DMS79 treated with DMSO at 0.1 percent for 48 hours (cell line): ENCODE measurements around the gene AFP.

Experiments
- DNase-seq: peaks from one replicate; lab custom pipeline; 2025; lab: John Stamatoyannopoulos, UW

The AFP gene

GRCh38 chr4:73438582-73439215 is 2.7 kb downstream of the AFP start:
- DNase-seq: no peak

- DNase-seq: no peak
Observed at GRCh38 chr4:73439445-73439844, 3.4 kb downstream of the AFP start.

- DNase-seq: no peak
Observed at GRCh38 chr4:73439991-73440390, 4.0 kb downstream of the AFP start.

GRCh38 chr4:73440653-73441052 is 4.6 kb downstream of the AFP start:
- DNase-seq: no peak

GRCh38 chr4:73442275-73442674 is 6.3 kb downstream of the AFP start:
- DNase-seq: no peak

- no peak for DNase-seq
Observed at GRCh38 chr4:73443224-73443623, 7.2 kb downstream of the AFP start.

DNA sequence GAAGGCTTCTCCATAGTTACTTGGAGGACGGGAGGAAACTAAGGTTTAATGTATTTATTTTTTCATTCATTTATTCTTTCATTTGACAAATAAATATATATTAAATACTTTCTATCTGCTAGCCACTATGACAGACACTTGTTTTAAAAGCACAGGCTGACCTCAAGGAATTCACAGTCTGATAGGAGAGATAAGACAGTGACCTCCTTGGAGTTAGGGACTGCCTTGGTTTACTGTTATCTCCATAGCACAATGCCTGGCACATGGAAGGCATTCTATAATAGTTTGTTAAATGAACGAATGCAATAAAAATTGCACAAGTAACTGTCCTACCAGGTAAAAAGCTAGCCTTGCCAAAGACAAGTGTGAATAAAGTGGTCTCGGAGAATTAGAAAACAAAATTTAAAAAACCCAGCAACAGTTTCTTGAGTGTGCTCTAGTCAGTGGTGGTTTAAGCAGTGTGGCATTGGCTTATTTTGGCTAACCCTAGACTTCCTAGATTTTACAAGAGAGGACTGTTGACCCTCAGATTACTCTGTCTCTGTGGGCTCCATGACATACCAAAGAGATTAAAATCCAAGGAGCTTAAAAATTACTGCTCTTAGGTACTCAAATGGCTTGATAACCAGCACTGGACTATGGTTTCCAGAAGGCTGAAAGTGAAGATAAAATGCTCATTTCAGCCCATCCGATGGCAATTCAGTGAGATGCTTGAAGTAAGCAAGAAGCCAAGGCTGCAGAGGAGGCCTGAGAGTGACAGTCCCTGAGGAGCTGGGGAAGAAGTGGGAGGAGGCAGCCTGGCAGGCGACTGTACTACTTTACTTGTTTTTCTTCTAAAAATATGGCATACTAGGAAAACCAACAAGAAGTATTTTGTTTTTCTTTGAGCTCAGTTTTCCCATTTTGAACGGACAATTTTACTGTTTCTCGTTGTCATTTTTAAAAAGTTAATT is 9.6 kb downstream of the AFP start:
- DNase-seq: no peak

DNA sequence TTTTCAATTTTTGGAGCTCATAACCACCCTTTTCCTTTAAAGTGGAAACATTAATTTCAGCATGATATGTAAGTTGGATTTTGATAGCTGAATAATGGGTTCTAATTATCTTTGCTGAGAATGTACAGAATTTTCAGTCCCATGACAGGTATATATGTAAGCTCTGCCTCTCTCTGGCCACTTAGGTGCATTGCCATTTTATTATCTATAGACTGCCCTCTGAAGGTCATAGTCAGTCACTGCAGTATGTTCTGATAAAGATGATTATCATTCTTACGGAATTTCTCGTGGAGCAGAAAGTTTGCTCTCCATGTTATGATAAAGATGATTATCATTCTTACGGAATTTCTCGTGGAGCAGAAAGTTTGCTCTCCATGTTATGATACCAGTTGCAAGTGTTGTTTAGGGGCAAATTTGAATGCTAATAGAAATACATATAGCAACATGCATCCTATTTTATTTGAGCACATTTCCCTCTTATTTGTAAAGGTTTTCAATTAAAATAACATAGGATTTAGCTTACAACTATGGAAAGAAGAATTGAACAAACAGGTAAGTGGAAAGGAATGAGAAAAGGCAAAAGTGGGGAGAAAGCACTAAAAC is 10.4 kb downstream of the AFP start:
- no peak for DNase-seq

GRCh38 chr4:73447671-73448070 is 11.7 kb downstream of the AFP start:
- no peak for DNase-seq

- no peak for DNase-seq
Observed at GRCh38 chr4:73448448-73449203, 12.6 kb downstream of the AFP start.

DNA sequence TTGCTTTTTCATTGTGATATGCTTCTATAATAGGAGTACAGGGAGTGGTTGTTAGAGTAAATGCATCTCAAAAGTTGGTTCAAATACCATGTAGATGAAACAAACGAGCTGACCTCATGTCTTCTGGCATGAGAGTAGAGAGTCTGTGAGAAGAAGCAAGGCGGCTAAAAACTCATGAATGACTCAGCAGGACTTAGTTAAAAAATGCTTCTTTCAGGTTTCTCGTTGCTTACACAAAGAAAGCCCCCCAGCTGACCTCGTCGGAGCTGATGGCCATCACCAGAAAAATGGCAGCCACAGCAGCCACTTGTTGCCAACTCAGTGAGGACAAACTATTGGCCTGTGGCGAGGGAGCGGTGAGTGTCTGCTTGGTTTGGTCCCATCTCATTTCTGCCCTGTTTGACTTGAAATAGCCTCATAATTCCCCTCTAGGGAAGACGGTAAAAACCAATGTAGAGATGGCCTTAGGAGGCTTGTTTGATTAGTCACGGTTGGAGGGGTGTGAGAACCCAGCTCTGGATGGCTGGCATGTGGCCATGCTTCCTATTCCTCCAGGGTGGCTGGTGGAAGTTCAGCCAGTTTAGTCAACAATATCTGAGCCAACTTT is 14.5 kb downstream of the AFP start:
- peak; percentile 58 for DNase-seq

- peak; percentile 5 for DNase-seq
Observed at GRCh38 chr4:73451404-73451803, 15.4 kb downstream of the AFP start.

- DNase-seq: no peak
Observed at GRCh38 chr4:73451981-73452747, 16.1 kb downstream of the AFP start.

DNA sequence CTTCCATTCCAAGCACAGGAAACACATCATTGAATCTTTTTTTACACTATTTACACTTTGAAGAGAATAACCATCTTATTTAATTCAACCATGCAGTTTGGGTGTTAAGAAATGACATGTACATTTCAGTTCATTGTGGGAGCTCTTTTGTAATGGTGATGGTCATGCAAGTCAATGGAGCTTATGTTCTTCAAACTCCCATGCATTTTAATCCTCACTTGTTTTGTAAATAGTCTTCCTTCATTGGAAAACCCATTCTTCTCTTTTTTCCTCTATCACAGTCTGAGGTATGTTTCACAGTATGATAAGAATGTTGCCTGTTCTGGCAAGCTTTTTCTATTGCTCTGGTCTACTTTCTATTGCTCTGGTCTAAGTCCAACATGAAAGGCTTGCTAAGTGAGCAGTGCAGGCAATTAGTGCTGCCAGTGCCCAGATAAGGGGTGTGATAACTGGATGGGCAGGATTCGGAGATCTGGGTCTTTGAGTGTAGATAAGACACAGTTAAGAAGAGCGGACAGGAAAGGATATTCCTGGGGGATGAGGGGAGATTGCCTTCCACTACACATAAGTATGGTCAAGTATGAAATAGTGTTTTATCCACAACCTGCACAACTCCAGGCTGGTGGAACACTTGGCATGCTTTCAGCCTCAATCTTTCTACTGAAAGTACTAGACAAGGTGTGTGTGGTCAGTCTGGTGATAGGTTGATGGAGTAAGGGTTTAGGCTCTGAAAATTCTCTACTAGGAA is 17.1 kb downstream of the AFP start:
- DNase-seq: no peak

GRCh38 chr4:73453701-73454005 is 17.6 kb downstream of the AFP start:
- DNase-seq: no peak

GRCh38 chr4:73454920-73455319 is 18.9 kb downstream of the AFP start:
- no peak for DNase-seq

GRCh38 chr4:73456177-73457022 is 20.4 kb downstream of the AFP start:
- DNase-seq: no peak

- DNase-seq: no peak
Observed at GRCh38 chr4:73458184-73459047, 22.4 kb downstream of the AFP start.

DNA sequence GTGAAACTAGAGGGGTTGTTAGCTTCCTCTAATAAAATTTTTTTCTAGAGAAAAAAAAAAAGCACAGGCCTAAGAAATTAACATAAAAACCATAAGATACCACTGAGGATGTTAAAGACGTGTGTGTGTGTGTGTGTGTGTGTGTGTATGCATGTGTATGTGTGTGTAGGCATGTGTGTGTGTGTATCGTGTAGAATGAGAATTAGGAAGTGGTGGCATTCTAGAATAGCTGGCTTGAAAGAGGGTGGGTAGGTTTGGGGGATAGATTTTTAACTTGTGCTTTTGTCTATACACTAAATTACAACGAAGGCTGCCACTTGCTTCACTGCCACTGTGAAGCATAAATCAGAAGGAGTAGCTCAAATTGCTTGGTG is 23.0 kb downstream of the AFP start:
- no peak for DNase-seq
